K562 (cell line): ENCODE results near the gene CCN5. TPM values are rescaled to one million over a fixed set of nuclear protein-coding genes. Genes with fewer than 3 reads are reported as not detected.

Experiments used
- ATAC-seq: fragments of 200-7000 bp; cut with Tn5 transposase; 3 replicates; pipeline ENCODE4 v1.9.1; 2020; ENCODE audit warnings: moderate library complexity
- BruUV-seq: library from RNA; stranded (reverse); fragments of 400-500 nt; replicated peaks from 2 replicates; lab custom pipeline; 2021; lab: Mats Ljungman, UMichigan
- CTCF ChIA-PET: fragments of 300-600 bp; formaldehyde crosslinking; extraction: SDS; loops from one replicate; lab custom pipeline; 2021; ENCODE audit warnings: low intra/inter-chr PET ratio; lab: Yijun Ruan, JAX
- POLR2A ChIA-PET: fragments of 300-600, 350-650 bp; sonication (Branson Sonifier 250); formaldehyde crosslinking; extraction: SDS; loops from one replicate; lab custom pipeline; 2021; ENCODE audit warnings: antibody characterized with exemption, inconsistent platforms; lab: Yijun Ruan, JAX
- DNase-seq, 4 experiments: peaks; one replicate each; pipeline versions ENCODE4 v3.0.0 to v3.0.0-alpha.2; 2011 to 2018; ENCODE audit warnings: low spot score in 3 of 4, mixed read lengths in 3 of 4; ENCODE audit errors: extremely low read depth in 1 of 4
- FAIRE-seq: peaks from 2 replicates; lab custom pipeline; 2011; peaks lifted over from hg19 to GRCh38; lab: Jason Lieb, UNC
- H2AFZ ChIP-seq: 2 replicates; pipeline ENCODE4 v1.6.0; 2011; ENCODE audit warnings: low read depth, low read length, control low read depth, inconsistent platforms
- H3K27ac ChIP-seq: fragments of 200-600 bp; 3 replicates; pipeline ENCODE4 v1.8.0; 2011; ENCODE audit warnings: low read depth, mild to moderate bottlenecking, control low read depth, inconsistent platforms, low read length, moderate library complexity, mixed read lengths; ENCODE audit errors: extremely low read depth
- H3K27me3 ChIP-seq, 2 experiments: fragments of 300-600 bp in 1 of 2; 2 replicates in 1 of 2; 3 replicates in 1 of 2; pipeline versions ENCODE4 v1.6.0 to v1.8.0; 2011; ENCODE audit warnings: inconsistent platforms in 2 of 2, low read length in 2 of 2, mild to moderate bottlenecking in 1 of 2, mixed read lengths in 1 of 2, moderate library complexity in 1 of 2; ENCODE audit not compliant: control insufficient read depth in 2 of 2, insufficient read depth in 2 of 2
- H3K36me3 ChIP-seq: fragments of 300-600 bp; 3 replicates; pipeline ENCODE4 v1.8.0; 2011; ENCODE audit warnings: mild to moderate bottlenecking, low read length, inconsistent platforms; ENCODE audit not compliant: control insufficient read depth, insufficient read depth
- H3K4me1 ChIP-seq, 2 experiments: fragments of 200-600 bp in 1 of 2; replicated peaks in 1 of 2; 2 replicates in 1 of 2; 3 replicates in 1 of 2; pipeline versions ENCODE4 v1.5.1 to v1.8.0; 2011; ENCODE audit warnings: inconsistent platforms in 2 of 2, low read length in 2 of 2, mild to moderate bottlenecking in 1 of 2, mixed read lengths in 1 of 2, moderate library complexity in 1 of 2; ENCODE audit not compliant: control insufficient read depth in 2 of 2, insufficient read depth in 2 of 2
- H3K4me2 ChIP-seq: 2 replicates; pipeline ENCODE4 v1.6.1; 2011; ENCODE audit warnings: low read length, control low read depth, inconsistent platforms, mixed read lengths; ENCODE audit not compliant: insufficient read depth
- H3K4me3 ChIP-seq: fragments of 200-600 bp; sonication (generic), shearing (Covaris generic); 2 replicates; pipeline ENCODE4 v1.5.1; 2016; ENCODE audit warnings: control low read depth, inconsistent platforms
- H3K79me2 ChIP-seq: fragments of 200-600 bp; 3 replicates; pipeline ENCODE4 v1.8.0; 2011; ENCODE audit warnings: low read length, inconsistent platforms; ENCODE audit not compliant: control insufficient read depth, insufficient read depth
- H3K9ac ChIP-seq, 2 experiments: 2 replicates each; pipeline versions ENCODE4 v1.6.0 to v1.6.1; 2011; ENCODE audit warnings: low read depth in 2 of 2, low read length in 2 of 2, control low read depth in 1 of 2, inconsistent platforms in 1 of 2, mild to moderate bottlenecking in 1 of 2, mixed read lengths in 1 of 2; ENCODE audit not compliant: insufficient read depth in 1 of 2
- H3K9me1 ChIP-seq: one replicate; pipeline ENCODE4 v1.6.0; 2011; ENCODE audit warnings: inconsistent platforms, mild to moderate bottlenecking, low read length, moderate library complexity; ENCODE audit not compliant: control insufficient read depth, insufficient read depth
- H3K9me3 ChIP-seq: replicated peaks from 2 replicates; pipeline ENCODE4 v1.5.1; 2011; ENCODE audit warnings: low read depth, low read length, inconsistent platforms; ENCODE audit not compliant: control insufficient read depth, insufficient read depth
- H4K20me1 ChIP-seq: replicated peaks from 2 replicates; pipeline ENCODE4 v1.6.1; 2011; ENCODE audit warnings: low read length, inconsistent platforms, mixed read lengths; ENCODE audit not compliant: control insufficient read depth, insufficient read depth
- CEBPB ChIP-seq: fragments of 450-650 bp; IDR thresholded peaks from 2 replicates; pipeline ENCODE4 v1.6.1; 2016; ENCODE audit warnings: missing genetic modification characterization, missing compliant biosample characterization
- CEBPG ChIP-seq, 3 experiments: fragments of 200-800 bp in 1 of 3; sonication (Bioruptor generic) in 1 of 3; sonication (generic) in 1 of 3; formaldehyde crosslinking in 1 of 3; IDR thresholded peaks in 2 of 3; conservative IDR thresholded peaks in 1 of 3; 2 replicates each; pipeline versions ENCODE4 v1.6.1 to v1.8.0; 2016 to 2022; ENCODE audit warnings: missing compliant biosample characterization in 2 of 3, missing genetic modification characterization in 2 of 3, mild to moderate bottlenecking in 1 of 3, missing genetic modification reagents in 1 of 3
- HMGN3 ChIP-seq: IDR thresholded peaks from 2 replicates; pipeline ENCODE4 v1.6.1; 2011; ENCODE audit warnings: borderline replicate concordance, low read depth, mild to moderate bottlenecking, mixed read lengths, low read length; ENCODE audit not compliant: insufficient read length; ENCODE audit errors: extremely low read depth
- MAFF ChIP-seq: IDR thresholded peaks from 2 replicates; pipeline ENCODE4 v1.6.1; 2012; ENCODE audit warnings: low read length, improper control_type of control experiment
- TGIF2 ChIP-seq: sonication (generic); formaldehyde crosslinking; IDR thresholded peaks from 2 replicates; pipeline ENCODE4 v1.8.1; 2022; ENCODE audit warnings: mild to moderate bottlenecking, missing genetic modification reagents, moderate library complexity
- ZNF184 ChIP-seq: sonication (generic); formaldehyde crosslinking; IDR thresholded peaks from 2 replicates; pipeline ENCODE4 v1.5.0; 2020; ENCODE audit warnings: missing genetic modification reagents
- ZNF586 ChIP-seq: fragments of 450-650 bp; formaldehyde crosslinking; conservative IDR thresholded peaks from 2 replicates; pipeline ENCODE4 v1.4.0; 2020; ENCODE audit warnings: mild to moderate bottlenecking, moderate library complexity
- WGBS: fragments of 100-300 bp; shearing (Covaris generic); methylation state at CpG from one replicate; pipeline ENCODE4 v1.1.6; 2016; ENCODE audit warnings: low coverage, mixed read lengths; ENCODE audit not compliant: insufficient coverage; ENCODE audit errors: missing lambda C conversion rate; 5-methylcytosine and 5-hydroxymethylcytosine counted together
- in situ Hi-C: fragments of 300-500 bp; cut with MboI; formaldehyde crosslinking; loops from 4 replicates; pipeline ENCODE4 v1.15.0; 2018; ENCODE audit warnings: inconsistent platforms, mixed read lengths
- intact Hi-C: fragments of 100-400 bp; cut with micrococcal nuclease; formaldehyde crosslinking; loops from 2 replicates; pipeline ENCODE4 v1.14.2; 2022
- polyA plus RNA-seq, 8 experiments: library from polyadenylated mRNA; depleted of rRNA in 4 of 8; stranded (reverse) in 5 of 8; unstranded in 3 of 8; fragments of >200 nt; fragmentation: Nextera tagmentation in 2 of 8; fragmentation: Illumina TruSeq in 1 of 8; extraction: Ambion mirVana in 2 of 8; extraction: Trizol in 1 of 8; gene quantifications; 2 replicates each; pipeline versions ENCODE4 v1.2.1 to v1.2.3, GENCODE V29; 2011 to 2014; ENCODE audit warnings: inconsistent platforms in 1 of 8, missing spikeins in 1 of 8
- total RNA-seq, 7 experiments: library from RNA; depleted of rRNA in 6 of 7; stranded (reverse); fragments of >200 nt in 6 of 7; fragmentation: Illumina TruSeq in 2 of 7; extraction: Trizol in 2 of 7; gene quantifications; 2 replicates each; pipeline versions ENCODE4 v1.2.1 to v1.2.3, GENCODE V29; 2011 to 2021; ENCODE audit warnings: low replicate concordance in 1 of 7
- TF ChIP-seq, protein P1 (sequence below): fragments of 450-650 bp; conservative IDR thresholded peaks from 2 replicates; pipeline ENCODE4 v1.6.1; 2016; ENCODE audit warnings: missing genetic modification characterization, low read depth, mild to moderate bottlenecking, missing compliant biosample characterization, moderate library complexity
- TF ChIP-seq, protein P2 (sequence below), 2 experiments: fragments of 450-650 bp in 1 of 2; sonication (generic) in 1 of 2; formaldehyde crosslinking; conservative IDR thresholded peaks; 2 replicates each; pipeline versions ENCODE4 v1.4.0 to v1.8.1; 2020 to 2022; ENCODE audit warnings: mild to moderate bottlenecking in 1 of 2, missing genetic modification reagents in 1 of 2

The CCN5 gene
- total and polyA plus RNA-seq, 9 of the 15 experiments (the other 6 are each of a cell fraction or from before 2014, with no cell fraction given) = not detected

DNA sequence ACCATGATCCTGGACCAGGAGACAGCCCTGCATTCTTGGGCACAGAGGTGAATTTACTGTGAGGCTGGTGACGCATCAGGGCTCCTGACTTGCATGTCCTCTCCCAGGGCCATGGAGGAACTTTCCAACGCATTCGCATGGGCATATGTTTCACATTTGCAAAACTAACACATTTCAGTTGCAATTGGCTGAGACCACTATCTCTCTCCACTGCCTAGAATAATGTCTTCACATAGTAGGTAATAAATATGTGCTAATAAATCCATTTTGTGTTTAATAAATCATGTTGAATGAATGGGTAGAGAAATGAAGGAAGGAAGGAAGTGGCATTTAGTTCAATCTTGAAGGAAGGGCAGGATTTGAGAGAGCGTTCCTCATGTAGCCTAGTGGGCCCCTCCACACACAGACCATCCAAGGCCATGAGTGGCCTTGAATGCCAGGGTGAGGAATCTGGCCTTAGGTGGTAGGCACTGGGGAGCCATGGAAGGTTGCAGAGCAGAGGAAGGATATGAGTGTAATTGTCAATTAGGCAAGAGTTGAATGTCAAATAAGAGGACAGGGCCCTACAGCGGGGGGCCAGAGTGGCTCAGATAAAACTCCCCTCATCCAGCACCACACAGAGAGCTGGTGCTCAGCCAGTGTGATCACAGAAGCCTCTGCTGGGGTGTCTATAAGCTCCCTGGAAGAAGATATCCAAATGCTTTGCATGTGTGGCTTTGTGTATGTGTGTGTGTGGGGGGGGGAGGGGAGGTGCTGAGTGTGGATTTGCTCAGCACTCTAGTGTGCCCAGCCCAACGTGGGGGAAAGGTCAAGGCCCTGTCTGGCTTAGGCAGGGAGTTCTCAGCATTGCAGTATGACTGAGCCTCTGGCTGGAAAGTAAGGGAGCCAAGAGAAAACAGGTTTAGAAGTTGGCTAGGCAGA is 30.9 kb upstream of the CCN5 start (continued):
- no peak for TF ChIP-seq MAFF
- no peak for TF ChIP-seq ZNF184
- TF ChIP-seq, protein P1, sequence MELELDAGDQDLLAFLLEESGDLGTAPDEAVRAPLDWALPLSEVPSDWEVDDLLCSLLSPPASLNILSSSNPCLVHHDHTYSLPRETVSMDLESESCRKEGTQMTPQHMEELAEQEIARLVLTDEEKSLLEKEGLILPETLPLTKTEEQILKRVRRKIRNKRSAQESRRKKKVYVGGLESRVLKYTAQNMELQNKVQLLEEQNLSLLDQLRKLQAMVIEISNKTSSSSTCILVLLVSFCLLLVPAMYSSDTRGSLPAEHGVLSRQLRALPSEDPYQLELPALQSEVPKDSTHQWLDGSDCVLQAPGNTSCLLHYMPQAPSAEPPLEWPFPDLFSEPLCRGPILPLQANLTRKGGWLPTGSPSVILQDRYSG (tag) = no peak
- TF ChIP-seq, all 486 proteins: peak for 0

DNA sequence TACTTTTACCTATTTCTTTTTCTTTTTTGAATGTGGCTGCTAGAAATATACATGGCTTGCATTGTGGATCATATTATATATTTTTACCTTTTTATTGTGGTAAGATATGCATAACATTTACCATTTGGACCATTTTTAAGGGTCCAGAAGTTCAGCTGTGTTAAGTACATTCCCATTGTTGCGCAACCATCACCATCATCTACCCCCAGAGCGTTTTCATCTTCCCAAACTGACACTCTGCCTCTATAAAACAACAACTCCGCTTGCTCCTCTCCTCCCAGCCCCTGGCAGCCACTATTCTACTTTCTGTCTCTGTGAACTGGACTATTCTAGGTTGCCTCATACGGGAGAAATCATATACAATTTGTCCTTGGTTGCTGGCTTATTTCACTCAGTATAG is 28.2 kb upstream of the CCN5 start:
- H3K4me3 ChIP-seq = no peak overlapping the region
- no peak overlapping the region for H2AFZ ChIP-seq
- in situ Hi-C loops (loop anchor here (5.0 kb wide), 2 partner anchors 55 to 180 kb away; no protein-coding TSS in a partner anchor), intact Hi-C loops (no loop called here)
- no peak overlapping the region for H3K9ac ChIP-seq
- ChIA-PET POLR2A (no interaction called here), CTCF (interaction anchor here (5.8 kb wide), 1 partner anchor 46 kb away, joined by 58 read pairs; no protein-coding TSS in a partner anchor)
- H3K36me3 ChIP-seq = no peaks in the 10 kb centered on the region
- DNase-seq = no peak
- no peak for FAIRE-seq
- H3K27ac ChIP-seq = no peak overlapping the region
- TF ChIP-seq TGIF2 = no peak
- no peak for TF ChIP-seq ZNF586 (CRISPR knock-in tag)
- TF ChIP-seq, protein P2, sequence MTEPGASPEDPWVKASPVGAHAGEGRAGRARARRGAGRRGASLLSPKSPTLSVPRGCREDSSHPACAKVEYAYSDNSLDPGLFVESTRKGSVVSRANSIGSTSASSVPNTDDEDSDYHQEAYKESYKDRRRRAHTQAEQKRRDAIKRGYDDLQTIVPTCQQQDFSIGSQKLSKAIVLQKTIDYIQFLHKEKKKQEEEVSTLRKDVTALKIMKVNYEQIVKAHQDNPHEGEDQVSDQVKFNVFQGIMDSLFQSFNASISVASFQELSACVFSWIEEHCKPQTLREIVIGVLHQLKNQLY (CRISPR knock-in tag; conservative IDR thresholded peaks at IDR 0.05) = no peak
- peak; percentile 30; the same call in 1 of the 2 replicates for TF ChIP-seq CEBPG (CRISPR knock-in tag; IDR thresholded peaks at IDR 0.05)
- TF ChIP-seq CEBPG (tag; conservative IDR thresholded peaks at IDR 0.05 in 1 of 2, IDR thresholded peaks at IDR 0.05 in 1 of 2) = peak; percentile 48 to 89
- peak; percentile 84 for TF ChIP-seq CEBPB (tag)
- no peak for TF ChIP-seq HMGN3
- no peaks in the 10 kb centered on the region; the same call in 1 of the 2 replicates for H4K20me1 ChIP-seq
- BruUV-seq = no TSS peak
- no peak overlapping the region for H3K4me2 ChIP-seq
- no peaks in the 10 kb centered on the region; a peak in 1 of 5 replicates for H3K4me1 ChIP-seq
- 0% methylated on average over 4 of the region's 4 CpGs for WGBS
- ATAC-seq = no peak
- H3K9me3 ChIP-seq = no peaks in the 10 kb centered on the region; the same call in 1 of the 2 replicates
- H3K79me2 ChIP-seq = no peaks in the 10 kb centered on the region
- peaks cover 13 to 24% of the 10 kb centered on the region in 2 experiments; a peak in 4 of 5 replicates for H3K27me3 ChIP-seq
- no peaks in the 10 kb centered on the region for H3K9me1 ChIP-seq
